Stimulated activated CD4-positive, alpha-beta T cell treated with anti-CD3 and anti-CD28 coated beads, Interleukin-15, amount 100 ng/mL, for 24 hours (primary cell): Measurements from ENCODE around the gene ACVR2B.

Experiments
- DNase-seq: peaks from one replicate; pipeline ENCODE4 v3.0.0-alpha.2; 2020

The ACVR2B gene

GRCh38 chr3:38488949-38489348 is 35.3 kb downstream of the ACVR2B start:
- no peak for DNase-seq

- DNase-seq, result no peak
These were observed 36.1 kb downstream of the ACVR2B start for GRCh38 chr3:38489766-38490165.

GRCh38 chr3:38490281-38491030 is 36.8 kb downstream of the ACVR2B start:
- DNase-seq, result no peak

DNA sequence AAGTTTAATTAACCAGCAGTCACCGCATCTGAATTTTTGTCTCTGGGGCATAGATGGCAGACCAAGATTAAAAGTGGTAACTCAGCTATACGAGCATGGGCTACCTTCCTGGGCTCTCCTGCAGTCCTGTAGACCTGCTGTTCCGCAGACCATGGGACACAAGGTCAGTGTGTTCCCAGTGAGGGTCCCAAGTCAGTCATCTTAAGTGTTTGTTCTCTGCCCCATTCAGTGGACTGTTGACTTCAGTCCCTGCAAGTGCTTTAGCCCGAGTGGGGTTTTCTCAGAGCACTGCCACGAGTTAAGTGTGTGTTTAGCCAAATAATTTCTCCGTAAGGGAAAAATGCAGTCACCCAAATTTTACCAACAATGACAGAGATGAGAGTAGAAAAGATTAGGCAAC is 37.5 kb downstream of the ACVR2B start:
- no peak for DNase-seq

- no peak for DNase-seq
These were observed 39.3 kb downstream of the ACVR2B start for GRCh38 chr3:38493031-38493430.

DNA sequence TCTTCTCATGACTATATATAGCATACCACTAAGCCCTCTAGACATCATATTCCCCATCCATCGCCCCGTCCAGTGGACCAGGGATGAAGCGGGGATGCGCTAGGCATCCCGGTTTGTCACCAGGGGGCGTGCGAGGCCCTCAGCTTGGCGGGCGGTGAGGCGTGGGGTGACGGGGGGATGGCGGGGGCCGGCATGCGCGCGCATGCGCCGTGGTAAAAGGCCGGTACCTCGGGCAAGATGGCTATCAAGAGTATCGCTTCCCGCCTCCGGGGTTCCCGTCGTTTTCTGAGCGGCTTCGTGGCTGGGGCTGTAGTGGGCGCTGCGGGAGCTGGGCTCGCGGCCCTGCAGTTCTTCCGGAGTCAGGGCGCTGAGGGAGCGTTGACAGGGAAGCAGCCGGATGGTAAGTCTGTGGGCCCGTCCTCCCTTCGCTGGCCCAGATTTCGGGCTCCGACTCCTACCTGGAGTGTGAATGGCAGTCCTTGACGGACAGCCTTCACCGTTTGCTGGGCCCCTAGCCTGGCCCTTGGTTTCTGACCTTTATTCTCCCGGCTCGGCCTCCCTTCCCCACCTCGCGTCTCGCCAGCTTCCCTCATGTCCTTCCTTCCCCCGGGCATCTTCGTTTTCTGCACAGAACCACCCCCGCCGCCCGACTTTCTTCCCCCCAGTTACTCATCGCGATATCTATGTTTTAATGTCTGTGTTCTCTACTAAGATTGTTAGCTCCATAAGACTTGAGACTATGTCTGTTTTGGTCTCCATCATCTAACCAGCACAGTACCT is 42.6 kb downstream of the ACVR2B start, which contains the start of gene EXOG:
Gene EXOG (plus strand): TSS at position 210 of the 780 bp plus-strand sequence. CDS start 28 bp downstream, at position 238.
- DNase-seq, result peak; percentile 96

DNA sequence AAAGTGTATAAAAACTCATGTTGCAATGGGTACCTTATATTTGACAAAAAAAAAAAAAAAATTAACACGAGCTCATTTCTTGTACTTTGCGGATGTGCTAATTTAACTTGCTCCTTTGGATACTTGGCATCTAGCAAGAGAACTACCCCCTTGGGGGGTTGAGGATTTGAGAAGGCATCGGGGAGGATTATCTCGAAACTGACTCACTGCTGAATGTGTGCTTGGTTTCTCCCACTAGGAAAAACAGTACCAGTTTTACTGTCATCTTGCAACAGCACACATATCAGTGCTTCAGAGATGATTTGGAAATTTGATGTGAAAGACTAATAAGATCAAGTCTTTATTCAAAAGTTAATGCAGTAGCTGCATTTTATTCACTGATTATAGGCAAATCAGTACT is 43.3 kb downstream of the ACVR2B start:
- no peak for DNase-seq

DNA sequence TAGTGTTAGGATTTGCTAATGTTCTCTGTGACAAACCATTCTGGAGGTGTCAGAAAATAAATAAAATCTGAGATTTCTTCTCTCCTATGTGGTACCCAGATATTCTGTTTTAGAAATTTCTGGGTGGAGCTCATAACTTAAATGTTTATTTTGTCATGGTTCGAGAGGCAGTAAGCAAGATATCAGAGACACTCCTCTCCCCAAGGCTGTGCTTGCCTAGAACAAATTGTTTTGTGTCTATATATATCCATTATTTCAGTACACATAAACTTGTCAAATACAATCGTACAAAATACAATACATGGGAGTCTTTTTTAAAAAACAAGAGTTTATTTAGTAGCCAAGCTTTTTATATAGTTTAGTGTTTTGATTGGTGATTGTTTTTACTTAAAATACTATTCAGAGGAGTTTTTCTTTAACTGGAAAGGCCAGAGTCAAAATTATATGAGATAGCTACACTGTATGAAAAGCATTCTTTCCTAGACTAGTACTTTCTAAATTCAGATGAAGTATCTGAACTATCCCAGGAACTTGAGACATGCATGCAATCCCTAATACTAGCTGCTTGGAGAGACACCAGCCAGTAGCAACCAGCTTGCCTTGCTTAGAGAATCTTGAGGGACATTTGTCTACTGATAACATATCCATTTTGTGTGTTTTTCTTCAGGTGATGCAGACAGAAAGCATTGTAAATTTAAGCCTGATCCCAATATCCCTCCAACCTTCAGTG is 47.2 kb downstream of the ACVR2B start:
- no peak for DNase-seq

GRCh38 chr3:38507120-38507519 is 53.4 kb downstream of the ACVR2B start:
- DNase-seq, result no peak

DNA sequence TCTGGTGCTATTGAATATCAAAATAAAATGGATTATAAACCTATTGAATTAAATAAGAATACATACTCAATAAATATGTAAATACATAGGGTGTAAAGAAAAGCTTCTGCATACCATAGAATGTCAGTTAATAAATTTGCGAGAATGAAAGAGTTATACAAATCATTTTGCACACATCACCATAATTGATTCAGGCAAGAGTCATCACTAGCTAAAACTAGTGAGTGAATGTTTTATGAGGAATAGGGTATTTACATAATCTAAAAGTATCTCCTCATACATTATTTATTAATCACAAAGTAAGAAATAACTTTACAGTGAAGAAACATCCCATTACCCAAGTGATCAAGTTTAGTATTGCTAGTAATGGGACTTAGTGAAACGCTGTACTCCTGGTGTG is 56.0 kb downstream of the ACVR2B start:
- no peak for DNase-seq

- no peak for DNase-seq
These were observed 56.9 kb downstream of the ACVR2B start for GRCh38 chr3:38510631-38511030.

- DNase-seq, result no peak
These were observed 57.9 kb downstream of the ACVR2B start for GRCh38 chr3:38511546-38511945.

GRCh38 chr3:38515367-38515766 is 61.7 kb downstream of the ACVR2B start:
- no peak for DNase-seq

DNA sequence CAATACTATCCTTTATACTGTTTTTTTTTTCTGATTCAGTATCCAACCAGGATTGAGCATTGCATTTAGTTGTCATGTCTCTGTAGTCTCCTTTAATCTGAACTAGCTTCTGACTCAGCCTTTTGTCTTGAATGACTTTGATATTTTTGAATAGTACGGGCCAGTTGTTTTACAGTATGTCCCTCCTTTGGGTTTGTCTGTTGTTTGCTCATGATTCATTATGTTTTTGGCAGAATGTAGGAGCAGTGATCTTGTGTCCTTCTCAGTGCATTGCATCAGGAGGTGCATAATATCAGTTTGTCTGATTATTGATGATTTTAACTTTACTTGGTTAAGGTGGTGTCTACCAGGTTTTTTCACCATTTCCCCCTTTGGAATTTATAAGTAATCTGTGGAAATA is 63.0 kb downstream of the ACVR2B start:
- no peak for DNase-seq

DNA sequence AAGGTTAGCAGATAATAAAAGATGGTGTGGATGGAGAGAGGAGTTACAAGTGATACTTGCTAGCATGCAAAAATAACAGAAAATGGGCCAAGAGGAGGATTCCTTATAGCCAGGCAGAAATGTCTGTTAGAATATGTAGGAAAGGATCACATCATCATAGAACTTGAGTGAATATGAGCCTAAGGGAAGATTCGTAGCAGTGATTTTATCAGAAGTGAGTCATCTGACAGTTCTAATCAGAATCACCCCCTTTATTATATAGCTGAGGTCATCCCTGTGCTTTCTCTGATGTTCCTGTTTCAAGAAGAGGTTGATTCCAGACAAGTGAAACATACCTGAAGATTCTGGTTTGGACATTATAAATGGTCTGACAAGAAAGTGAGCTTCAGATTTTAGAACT is 65.3 kb downstream of the ACVR2B start:
- DNase-seq, result no peak

- no peak for DNase-seq
These were observed 66.0 kb downstream of the ACVR2B start for GRCh38 chr3:38519651-38520050.

DNA sequence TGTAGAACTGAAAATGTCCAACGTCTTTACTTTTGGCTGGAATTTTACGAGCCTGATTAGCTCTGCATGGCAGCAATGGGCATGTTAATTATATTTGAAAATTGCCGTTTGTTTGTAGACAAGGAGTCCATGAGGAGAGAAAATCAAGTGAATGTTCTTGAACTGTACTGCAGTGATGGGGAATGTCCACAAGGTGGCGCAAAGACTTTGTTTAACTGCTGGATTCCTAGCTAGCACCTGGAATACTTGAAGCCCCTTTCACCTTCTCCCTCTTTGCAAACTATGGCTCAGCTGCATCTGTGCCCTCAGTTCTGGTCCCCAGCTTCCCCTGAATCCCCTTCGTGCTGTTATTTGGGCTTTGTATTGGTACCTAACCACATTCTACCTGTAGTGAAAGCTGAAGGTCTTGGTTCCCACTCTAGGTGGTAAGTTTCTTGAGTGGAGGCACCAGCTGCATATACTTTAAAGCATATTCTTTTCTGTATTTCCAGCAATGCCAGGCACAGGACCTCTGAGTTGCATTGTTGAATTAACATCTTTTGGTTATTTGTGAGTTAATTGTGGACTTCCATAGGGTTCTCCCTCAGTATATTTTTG is 67.8 kb downstream of the ACVR2B start:
- peak; percentile 70 for DNase-seq

- DNase-seq, result no peak
These were observed 68.3 kb downstream of the ACVR2B start for GRCh38 chr3:38522002-38522401.

DNA sequence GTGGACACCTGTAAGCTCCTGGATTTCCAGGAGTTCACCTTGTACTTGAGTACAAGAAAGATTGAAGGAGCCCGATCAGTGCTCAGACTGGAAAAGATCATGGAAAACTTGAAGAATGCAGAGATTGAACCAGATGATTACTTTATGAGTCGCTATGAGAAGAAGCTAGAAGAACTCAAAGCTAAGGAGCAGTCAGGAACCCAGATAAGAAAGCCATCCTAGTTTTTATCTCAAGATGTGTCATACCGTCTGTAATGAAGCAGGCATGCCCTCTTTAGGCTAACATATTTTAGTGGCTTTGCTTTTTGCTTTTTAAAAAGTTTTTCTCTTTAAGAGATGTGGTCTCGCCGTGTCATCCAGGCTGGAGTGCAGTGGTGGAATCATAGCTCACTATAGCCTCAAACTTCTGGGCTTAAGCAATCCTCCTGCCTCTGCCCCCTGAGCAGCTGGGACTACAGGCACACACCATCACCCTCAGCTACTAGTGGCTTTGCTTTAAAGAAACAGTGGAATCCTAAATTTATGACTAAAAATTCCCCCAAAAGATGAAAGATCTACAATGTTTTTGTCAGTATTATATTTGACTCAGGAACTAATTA is 70.5 kb downstream of the ACVR2B start:
- DNase-seq, result no peak

DNA sequence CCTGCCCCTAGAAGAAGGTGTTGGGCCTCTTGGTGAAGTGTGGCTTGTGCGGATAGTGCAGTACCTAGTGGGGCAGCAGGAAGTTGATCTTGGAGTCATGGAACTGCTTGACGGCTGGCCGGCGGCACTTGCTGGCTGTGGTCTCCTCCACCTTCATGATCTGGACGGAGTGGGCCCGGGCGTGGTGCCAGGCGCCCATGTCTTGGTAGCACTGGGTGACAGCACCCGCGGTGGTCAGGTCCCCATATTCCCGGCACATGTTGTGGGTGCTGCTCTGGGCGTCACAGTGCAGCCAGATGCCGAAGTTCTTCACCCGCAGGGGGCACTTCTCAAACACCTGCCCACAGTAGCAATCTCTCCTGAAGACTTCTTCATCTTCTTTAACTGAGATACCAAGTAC is 73.1 kb downstream of the ACVR2B start:
- DNase-seq, result no peak

DNA sequence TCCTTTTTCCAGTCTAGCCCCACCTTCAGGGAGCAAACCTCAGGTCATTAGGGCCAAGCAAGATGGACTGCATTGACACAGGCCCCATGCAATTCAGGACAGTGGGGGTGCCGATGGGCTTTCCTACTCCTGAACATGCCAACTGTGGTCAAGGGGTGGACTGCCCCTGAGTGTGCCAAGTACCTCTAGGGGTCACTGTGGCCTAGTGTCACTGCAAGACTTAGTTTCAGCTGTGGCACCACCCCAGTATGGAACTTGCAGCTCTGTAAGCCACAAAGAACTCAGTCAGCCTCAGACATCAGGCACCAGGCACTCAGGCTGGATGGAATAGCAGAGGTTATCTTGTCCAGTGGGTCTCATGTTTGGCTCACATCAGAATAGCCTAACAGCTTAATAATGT is 74.8 kb downstream of the ACVR2B start:
- DNase-seq, result no peak

GRCh38 chr3:38532529-38532928 is 78.8 kb downstream of the ACVR2B start:
- no peak for DNase-seq
